ENCODE results near the gene STPG3.

Gene STPG3

DNA sequence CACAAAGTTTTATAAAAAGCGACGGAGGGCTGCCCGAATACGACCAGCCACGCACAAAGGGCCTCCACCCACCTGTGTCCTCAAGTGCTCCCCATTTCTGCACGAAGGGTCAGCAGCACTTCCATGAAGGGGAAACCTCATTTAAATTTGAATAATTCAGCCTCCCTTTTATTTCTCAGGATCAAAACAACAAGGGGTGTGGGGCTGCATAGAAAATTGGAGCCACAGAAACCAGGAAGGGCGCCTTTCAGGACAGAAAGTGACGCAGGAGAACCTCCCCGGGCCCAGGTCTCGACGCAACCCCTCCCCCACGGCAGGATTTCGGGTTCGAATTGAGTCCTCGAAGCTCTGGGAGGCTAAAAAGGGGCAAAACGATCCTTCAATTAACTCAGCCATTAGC, 48.9 kb downstream of the STPG3 start:
- TF ChIP-seq, protein P1, sequence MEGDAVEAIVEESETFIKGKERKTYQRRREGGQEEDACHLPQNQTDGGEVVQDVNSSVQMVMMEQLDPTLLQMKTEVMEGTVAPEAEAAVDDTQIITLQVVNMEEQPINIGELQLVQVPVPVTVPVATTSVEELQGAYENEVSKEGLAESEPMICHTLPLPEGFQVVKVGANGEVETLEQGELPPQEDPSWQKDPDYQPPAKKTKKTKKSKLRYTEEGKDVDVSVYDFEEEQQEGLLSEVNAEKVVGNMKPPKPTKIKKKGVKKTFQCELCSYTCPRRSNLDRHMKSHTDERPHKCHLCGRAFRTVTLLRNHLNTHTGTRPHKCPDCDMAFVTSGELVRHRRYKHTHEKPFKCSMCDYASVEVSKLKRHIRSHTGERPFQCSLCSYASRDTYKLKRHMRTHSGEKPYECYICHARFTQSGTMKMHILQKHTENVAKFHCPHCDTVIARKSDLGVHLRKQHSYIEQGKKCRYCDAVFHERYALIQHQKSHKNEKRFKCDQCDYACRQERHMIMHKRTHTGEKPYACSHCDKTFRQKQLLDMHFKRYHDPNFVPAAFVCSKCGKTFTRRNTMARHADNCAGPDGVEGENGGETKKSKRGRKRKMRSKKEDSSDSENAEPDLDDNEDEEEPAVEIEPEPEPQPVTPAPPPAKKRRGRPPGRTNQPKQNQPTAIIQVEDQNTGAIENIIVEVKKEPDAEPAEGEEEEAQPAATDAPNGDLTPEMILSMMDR (IDR thresholded peaks at IDR 0.05) = no peak
- TF ChIP-seq ZFX (IDR thresholded peaks at IDR 0.05; ENCODE audit: borderline replicate concordance) = no peak
- H3K27ac ChIP-seq = peak overlapping the region; percentile 98

DNA sequence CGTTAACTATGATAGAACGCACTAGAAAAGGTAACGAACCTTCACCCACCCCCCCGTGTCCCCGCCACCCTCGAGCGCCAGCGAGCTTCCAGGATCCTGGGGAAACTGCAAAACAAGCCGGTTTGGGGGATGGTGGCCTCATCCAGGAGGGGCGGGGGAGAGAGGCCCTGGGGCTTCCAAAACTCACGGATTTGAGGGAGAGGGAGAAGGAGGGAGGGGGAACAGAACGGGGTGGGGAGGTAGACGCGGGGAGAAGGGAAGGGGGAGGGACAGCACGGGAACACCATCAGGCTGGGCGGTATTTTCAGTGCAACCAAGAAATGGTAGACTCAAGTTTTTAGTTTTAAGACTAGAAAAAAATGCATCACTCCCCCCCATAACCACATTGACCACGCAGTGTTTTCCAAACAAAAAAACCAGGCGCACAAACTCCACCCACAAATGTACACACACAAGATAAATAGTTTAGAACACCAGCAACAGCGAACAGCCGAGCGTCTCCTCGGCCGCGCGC, 49.5 kb downstream of the STPG3 start:
- H3K27ac ChIP-seq = peak overlapping the region; percentile 98
- TF ChIP-seq, protein P1 (IDR thresholded peaks at IDR 0.05) = no peak
- TF ChIP-seq ZFX (IDR thresholded peaks at IDR 0.05; ENCODE audit: borderline replicate concordance) = no peak

DNA sequence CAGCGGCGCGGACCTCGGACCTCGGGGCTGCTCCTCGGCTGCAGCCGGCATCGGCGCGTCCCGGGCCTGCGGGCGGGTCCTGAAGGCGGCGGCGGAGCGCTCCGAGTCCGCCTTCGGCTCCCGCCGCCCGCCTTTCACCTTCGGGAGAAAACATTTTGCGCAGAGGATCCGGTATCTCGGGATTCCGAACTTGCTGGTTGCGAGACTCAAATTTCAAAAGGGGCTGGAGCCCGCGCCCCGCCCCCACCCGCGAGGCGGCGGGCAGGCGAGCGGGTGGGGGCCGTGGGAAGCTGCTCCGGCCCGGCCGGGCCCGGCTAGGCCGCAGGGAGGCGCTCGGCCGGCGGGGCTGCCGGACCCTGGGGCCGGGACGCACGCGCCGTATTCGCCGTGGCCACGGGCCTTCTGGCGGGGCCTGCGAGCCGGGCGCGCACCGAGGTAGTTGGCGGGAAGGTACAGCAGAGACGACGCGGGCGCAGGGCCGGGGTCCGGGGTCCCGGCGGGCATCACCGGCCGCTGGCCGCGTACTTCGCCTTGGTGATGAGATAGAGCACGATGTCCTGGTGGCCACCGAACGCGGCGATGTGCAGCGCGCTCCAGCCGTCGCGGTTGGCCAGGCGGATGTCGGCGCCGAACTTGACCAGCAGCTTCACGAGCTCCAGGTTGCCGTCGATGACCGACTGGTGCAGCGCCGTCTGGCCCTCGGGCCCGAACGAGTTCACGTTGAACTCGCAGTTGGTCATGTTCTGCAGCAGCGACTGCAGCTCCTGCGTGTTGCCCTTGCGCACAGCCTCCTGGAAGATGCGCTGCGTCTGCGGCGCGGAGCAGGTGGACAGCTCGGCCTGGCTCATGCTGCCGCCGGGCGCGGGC, 50.2 kb downstream of the STPG3 start:
- H3K27ac ChIP-seq = peak overlapping the region; percentile 98

DNA sequence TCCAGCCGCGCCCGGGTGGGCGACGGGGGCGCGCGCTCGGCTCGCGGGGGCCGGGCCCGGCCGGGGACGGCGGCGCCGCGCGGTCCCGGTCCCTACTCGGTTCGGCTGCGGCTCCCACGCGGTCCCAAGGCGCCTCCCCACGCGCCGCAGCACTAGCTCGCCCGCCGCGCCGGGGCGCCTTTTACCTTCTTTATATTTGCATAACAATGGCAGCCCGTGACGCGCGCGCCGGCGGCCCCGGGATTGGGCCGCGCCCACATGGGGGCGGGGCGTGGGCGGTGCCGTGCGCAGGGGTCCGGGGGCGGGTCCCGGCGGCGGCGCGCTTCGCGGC, 51.0 kb downstream of the STPG3 start, which contains the start of gene NRARP:
TSS of gene NRARP (minus strand) at position 154 of the 331 bp plus-strand sequence. CDS start 343 bp downstream, outside the sequence.
- no peak for TF ChIP-seq ZFX (IDR thresholded peaks at IDR 0.05; ENCODE audit: borderline replicate concordance)
- TF ChIP-seq, protein P1 (IDR thresholded peaks at IDR 0.05) = no peak
- peak within 1 kb of the TSS; percentile 98 for H3K27ac ChIP-seq

More for the DNA sequence above, 50.2 kb downstream of the STPG3 start:
- no peak for TF ChIP-seq ZFX (IDR thresholded peaks at IDR 0.05; ENCODE audit: borderline replicate concordance)
- TF ChIP-seq, protein P1 (IDR thresholded peaks at IDR 0.05) = peak; percentile 85

DNA sequence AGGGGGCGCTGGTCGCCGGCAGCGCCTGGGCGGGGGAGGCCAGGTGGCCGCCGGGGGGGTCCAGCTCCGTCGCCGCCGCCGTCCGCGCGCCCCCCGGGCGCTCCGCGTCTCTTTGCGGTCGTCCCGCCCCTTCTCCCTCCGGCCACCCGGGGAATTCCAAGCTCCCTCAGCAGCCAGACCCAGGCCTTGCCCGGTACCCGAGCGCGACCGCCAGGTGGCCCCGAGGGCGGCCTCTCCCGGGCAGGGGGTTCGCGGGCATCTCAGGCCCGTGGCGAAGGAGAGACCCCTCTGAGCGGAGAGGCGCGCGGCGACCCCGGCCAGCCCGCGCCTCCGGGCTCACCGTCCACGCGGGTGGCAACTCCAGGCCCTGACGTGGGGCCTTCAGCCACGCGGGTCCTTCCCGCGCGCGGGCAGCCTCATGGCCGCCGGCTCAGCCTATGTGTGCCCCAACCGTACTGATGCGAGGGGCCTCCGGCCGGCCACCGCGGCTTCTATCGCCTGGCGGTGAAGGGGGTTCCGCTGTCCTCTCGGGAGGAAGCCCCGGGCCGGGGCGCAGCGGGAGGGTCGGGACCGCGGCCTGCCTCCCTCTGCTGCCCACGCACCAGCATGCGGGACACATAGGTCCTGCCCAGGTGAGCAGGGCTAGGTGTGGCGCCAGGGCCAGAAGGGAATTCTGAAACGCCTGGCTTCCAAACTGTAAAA, 51.5 kb downstream of the STPG3 start:
- peak overlapping the region; percentile 98 for H3K27ac ChIP-seq
- TF ChIP-seq, protein P1 (IDR thresholded peaks at IDR 0.05) = peak; percentile 84
- no peak for TF ChIP-seq ZFX (IDR thresholded peaks at IDR 0.05; ENCODE audit: borderline replicate concordance)
